AG10803 (cell line): ENCODE measurements around the gene TRPM3.

Experiments
- DNase-seq: peaks from one replicate; pipeline ENCODE4 v3.0.0; 2010; ENCODE audit warnings: low read depth
- H3K4me3 ChIP-seq: 2 replicates; pipeline ENCODE4 v1.5.1; 2011; ENCODE audit warnings: mild to moderate bottlenecking, low read length, control low read depth
- CTCF ChIP-seq: conservative IDR thresholded peaks from 2 replicates; pipeline ENCODE4 v1.5.1; 2011; ENCODE audit warnings: mild to moderate bottlenecking, low read length, control low read depth, inconsistent platforms

TRPM3 gene

GRCh38 chr9:70569791-70570190 lies 551.6 kb downstream of the TRPM3 start:
- H3K4me3 ChIP-seq, result no peak overlapping the region
- no peak for TF ChIP-seq CTCF

GRCh38 chr9:70569070-70569772 lies 552.2 kb downstream of the TRPM3 start:
- TF ChIP-seq CTCF, result no peak
- DNase-seq, result peak; percentile 67
- no peak overlapping the region for H3K4me3 ChIP-seq

More at GRCh38 chr9:70569791-70570190, 551.6 kb downstream of the TRPM3 start:
- no peak for DNase-seq

- peak; percentile 28 for DNase-seq
- no peak for TF ChIP-seq CTCF
- H3K4me3 ChIP-seq, result no peak overlapping the region
These were observed 553.9 kb downstream of the TRPM3 start for GRCh38 chr9:70567511-70567910.

- no peak for TF ChIP-seq CTCF
- no peak for DNase-seq
- H3K4me3 ChIP-seq, result no peak overlapping the region
These were observed 554.7 kb downstream of the TRPM3 start for GRCh38 chr9:70566751-70567150.

- no peak for DNase-seq
- TF ChIP-seq CTCF, result no peak
- no peak overlapping the region for H3K4me3 ChIP-seq
These were observed 555.4 kb downstream of the TRPM3 start for GRCh38 chr9:70566066-70566465.

- no peak overlapping the region for H3K4me3 ChIP-seq
- DNase-seq, result no peak
- no peak for TF ChIP-seq CTCF
These were observed 556.7 kb downstream of the TRPM3 start for GRCh38 chr9:70564468-70565335.
